ENCODE data around the gene PTGES2.
A peak's percentile ranks its signal among the peaks of the same experiment; 100 is the strongest.
"Not testable (repeated sequence)": the region's sequence is repeated elsewhere in the genome, so short reads cannot be mapped to it uniquely, and the experiment has no call there.

PTGES2 gene

DNA sequence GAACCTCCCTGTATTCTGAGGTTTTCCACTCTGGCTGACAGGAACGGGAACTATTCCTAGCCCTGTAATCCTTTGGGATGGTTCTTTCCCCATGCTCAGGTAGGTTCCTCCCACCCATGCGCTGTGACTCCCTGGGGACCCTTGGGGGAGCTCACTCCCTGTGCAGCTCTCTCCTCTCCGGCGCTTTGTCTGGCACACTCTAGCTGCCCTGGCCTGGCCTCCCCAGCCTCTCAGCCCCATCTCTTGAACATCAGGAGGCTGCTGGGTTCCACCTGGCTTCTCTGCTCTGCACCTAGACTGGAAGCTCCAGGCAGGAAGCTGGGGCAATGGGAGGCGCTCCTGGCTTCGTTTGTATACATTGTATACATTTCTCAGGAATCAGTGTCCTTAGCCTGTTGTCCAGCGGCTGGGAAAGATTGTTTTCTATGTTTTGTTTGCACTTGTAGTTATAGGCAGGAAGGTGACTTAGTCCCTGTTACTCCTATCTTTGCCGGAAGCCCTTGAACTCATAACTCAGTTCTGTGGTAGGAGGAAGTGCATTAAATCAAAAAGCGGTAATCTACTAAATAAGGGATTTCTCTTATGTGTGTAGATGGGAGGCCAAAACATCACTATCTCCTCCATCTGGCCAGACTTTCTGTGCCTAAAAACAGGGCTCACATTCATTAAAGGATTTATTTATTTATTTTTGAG is 39.1 kb downstream of the PTGES2 start:
- no peak for DNase-seq (ENCODE audit: low spot score)

DNA sequence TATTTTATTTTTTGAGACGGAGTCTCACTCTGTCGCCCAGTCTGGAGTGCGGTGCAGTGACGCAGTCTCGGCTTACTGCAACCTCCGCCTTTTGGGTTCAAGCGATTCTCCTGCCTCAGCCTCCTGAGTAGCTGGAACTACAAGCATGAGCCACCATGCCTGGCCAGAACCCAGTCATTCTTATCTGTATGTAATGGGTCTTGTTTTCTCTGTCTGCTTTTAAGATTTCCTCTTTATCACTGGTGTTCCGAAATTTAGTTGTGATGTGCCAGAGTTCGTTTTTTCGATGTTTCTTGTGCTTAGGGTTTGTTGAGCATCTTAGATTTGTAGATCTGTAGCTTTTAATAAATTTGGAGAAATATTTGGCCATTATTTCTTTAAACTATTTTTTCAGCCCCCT is 40.3 kb downstream of the PTGES2 start:
- DNase-seq (ENCODE audit: low spot score), result no peak

DNA sequence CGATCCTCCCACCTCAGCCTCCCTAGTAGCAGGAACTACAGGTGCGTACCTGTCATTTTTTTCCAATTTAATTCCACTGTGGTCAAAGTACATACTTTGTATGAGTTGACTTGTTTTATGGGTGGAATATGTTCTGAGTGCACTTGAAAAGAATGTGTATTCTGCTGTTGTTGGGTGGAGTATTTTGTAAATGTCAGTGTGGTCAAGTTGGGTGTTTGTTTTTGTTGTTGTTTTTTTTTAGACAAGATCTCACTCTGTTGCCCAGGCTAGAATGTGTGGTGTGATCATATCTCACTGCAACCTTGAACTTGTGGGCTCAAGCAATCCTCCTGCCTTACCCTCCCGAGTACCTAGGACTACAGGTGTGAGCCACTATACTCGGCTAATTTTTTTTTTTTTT is 41.6 kb downstream of the PTGES2 start:
- DNase-seq (ENCODE audit: low spot score), result no peak

DNA sequence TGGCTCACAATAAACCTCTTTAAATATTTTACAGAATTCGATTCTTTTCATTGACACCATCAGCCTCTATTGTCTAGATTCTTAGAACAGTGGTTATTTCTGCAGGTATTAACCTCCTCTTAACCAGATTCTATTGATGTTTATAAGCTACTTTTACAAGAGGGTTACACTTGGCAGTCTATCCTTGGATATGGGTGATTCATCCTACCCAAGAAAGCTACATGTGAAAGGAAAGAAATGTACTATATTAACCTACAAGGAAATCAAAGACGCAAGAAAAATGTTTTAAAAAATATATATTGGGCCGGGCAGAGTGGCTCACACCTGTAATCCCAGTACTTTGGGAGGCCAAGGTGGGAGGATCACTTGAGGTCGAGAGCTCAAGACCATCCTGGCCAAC is 42.8 kb downstream of the PTGES2 start:
- no peak for DNase-seq (ENCODE audit: low spot score)

DNA sequence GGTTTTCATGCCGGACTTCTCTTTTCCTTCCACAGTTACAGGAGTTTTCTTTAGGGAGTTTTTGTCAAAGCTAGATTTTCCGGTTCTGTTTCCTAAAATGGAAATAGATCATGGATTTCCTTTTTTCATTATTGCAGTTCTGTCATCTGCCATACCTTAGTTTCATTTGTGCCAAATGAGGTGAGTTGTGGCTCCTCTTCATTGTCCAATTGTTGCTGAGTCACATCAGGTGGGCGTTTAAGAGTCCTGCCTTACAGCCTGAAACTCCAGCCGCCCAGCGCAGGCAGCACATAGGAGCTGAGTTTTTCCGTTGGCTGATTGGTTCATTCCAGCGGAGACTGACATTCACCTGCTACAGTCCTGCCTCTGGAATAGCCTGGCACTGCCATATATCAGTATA is 45.4 kb downstream of the PTGES2 start:
- no peak for DNase-seq (ENCODE audit: low spot score)

DNA sequence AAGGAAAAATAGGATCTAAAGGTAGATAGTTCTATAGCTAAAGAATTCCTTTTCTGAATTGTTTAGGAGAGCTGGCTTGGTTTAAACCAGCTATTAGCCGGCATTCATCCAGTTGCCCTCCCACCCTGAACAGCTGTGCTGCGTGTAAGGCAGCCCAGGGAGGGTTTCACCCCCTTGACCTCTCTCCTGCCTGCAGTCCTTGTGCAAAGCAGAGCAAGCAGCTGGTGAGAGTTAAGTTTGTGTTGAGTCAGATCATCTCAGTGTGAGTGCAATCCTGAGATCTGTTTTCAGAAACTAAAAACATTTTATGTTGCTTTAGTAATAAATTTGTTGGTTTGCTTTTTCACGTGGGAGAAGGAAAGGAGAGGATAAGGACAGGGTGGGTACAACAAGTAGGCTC is 46.5 kb downstream of the PTGES2 start:
- peak; percentile 88 for DNase-seq (ENCODE audit: low spot score)

DNA sequence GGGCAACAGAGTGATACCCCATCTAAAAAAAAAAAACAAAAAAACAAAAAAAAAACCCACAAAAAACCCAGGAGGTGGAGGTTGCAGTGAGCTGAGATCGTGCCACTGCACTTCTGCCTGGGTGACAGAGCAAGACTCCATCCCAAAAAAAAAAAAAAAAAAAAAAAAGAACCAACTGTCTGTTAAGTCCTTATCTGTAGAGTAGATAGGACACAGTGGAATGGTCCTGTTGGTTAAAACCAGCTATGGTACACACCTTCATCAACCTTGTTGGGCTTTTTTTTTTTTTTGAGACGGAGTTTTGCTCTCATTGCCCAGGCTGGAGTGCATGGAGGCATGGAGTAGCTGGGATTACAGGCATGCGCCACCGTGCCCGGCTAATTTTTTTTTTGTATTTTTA is 47.3 kb downstream of the PTGES2 start:
- no peak for DNase-seq (ENCODE audit: low spot score)

DNA sequence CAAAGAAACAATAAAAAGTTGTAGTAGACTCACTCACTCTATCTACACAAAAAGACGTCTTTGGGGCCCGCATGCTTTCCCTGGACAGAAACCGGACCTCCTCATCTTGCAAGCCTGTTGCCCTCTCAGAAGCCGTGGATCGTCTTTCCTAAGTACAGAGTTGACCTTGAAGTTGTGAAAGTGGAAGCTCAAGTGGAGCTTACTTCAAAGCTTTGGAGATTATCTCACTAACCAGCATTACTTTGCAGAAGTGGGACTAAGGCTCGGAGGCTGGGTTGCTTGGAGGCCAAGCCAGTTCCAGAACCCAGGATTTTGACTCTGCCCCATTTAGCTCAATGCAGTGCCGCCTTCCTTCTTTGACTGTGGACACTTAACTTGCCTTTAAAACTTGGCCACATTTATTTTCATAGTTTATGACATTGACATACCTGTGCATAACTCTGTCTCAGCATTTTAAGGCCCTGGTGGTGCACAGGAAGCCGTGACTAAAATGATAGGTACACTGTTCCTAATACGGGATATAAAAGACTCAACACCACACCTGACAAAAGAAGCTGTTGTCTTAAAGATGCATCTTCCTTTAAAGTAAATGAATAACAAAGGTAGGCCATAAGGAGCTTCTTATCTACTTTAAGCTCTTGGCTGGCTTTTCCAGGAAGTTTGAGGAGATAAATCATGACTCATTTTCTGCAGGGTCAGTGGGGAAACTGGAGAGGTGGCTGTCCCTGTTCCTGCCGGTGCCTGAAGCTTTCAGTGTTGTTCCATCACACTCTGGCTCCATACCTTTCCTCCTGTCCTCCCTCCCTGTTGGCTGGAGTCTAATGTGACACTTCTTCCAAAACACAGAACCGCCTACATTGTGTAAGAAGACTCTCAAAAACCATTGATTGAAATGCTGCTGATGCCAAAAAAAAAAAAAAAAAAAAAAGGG is 48.8 kb downstream of the PTGES2 start:
- DNase-seq (ENCODE audit: low spot score), result no peak

DNA sequence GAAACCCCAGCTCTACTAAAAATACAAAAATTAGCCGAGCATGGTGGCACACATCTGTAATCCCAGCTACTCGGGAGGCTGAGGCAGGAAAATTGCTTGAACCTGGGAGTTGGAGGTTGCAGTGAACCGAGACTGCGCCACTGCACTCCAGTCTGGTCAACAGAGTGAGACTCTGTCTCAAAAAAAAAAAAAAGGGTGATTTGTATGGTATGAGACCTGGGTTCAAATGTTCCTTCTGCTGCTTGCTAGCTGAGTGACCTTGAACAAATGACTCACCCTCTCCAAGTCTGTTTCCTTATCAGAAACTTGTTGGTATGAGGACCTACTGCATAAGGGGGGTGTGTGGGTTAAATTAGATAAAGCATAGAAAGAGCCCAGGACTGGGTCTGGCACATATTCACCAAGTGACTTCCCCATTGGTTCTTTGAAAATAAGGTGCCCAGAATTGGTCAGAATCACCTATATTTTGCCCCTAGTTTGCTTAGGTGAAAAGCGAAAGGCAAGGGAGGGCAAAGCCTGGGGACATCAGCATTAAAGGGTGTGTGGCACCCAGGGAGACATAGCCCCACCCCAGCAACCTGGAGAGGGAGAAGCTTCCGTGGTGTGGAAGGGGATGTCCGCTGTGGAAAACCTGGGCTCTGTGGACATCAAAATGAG is 49.6 kb downstream of the PTGES2 start:
- DNase-seq (ENCODE audit: low spot score), result no peak

DNA sequence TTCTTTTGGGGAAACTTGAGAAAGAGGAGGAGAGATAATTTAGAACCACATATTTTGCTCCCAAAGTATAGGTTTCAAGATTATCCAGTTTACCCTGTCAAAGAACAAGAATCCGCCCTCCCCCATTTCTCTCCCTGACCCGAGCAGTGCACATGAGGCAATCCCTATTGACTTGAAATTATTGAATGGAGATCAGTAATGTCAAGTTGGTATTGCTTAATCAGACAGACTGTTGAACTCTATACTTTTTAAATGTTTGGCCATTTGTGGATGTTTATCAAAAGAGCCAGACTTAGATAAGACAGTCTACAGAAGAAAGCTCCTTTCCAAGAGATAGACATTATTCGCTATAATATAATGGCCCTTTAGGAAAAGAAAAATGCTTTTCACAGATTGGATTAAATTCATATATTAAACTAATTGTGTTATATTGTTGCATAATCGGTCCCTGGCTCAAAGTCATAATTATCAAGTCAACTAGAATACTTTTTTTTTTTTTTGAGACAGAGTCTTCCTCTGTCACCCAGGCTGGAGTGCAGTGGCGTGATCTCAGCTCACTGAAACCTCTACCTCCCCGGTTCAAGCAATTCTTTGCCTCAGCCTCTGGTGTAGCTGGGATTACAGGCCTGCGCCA is 54.2 kb downstream of the PTGES2 start:
- no peak for DNase-seq (ENCODE audit: low spot score)

DNA sequence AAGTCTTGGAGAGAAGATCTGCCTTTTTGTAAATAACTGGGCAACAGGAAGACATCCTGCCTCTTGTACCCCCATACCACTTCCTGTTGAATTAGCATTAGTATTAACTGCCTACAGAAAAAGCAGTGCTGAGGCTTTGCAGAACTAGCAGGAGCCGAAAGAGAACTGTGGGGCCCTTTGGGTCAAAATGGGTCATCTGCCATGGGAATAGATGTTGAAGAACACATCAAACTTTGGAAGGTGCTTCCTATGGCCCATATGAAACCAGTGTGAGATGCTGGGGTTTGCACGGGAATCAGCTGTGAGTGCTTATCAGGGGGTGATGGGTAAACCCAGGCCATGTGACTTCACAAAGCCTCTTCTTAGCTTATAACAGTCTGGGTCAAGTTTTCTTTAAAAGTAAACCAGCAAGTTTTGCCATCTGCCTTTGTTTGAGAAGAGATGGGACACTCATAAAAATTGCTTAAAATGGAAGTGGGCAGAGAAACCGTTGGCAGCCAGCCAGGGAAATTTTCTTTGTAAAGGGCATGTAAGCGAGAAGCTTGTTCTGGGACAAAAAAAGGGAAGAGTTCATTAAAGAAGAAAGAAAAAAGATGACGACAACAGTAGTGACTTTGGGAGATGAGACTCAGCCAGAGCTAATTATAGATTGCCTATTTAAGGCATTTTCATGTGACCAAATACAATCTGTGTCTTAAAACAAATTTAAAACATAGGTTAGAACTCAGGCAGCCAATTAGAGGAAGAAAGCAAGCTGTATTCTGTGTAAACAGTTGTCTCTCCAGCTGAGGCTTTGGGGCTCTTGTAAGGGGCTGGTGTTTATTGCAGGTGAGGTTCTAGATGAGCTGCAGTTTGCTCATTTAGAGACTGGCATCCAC is 55.1 kb downstream of the PTGES2 start:
- DNase-seq (ENCODE audit: low spot score), result peak; percentile 36

DNA sequence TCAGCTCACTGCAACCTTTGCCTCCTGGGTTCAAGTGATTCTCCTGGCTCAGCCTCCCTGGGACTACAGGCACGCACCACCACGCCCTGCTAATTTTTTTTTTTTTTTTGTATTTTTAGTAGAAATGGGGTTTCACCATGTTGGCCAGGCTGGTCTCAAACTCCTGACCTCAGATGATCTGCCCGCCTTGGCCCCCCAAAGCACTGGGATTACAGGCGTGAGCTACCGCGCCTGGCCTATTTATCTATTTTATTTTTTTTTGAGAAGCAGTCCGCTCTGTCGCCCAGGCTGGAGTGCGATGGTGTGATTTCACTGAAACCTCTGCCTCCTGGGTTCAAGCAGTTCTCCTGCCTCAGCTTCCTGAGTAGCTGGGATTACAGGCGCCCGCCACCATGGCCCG is 56.1 kb downstream of the PTGES2 start:
- DNase-seq (ENCODE audit: low spot score), result not testable (repeated sequence)

DNA sequence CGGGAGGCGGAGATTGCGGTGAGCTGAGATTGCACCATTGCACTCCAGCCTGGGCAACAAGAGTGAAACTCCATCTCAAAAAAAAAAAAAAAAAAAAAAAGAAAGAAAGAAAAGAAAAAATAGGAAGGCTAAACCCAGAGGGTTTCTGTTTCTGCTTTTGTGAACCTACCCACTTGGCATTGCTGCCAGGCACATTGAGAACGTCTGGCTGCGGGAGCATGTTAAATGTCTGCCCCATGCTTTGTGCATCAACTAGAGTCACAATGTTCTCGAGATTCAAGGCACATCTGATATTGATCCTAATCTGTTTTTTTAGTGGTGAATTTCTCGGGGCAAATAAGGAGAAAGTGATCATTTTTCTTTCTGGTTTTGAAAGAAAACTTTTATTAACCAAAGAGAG is 56.7 kb downstream of the PTGES2 start:
- no peak for DNase-seq (ENCODE audit: low spot score)
